Right lobe of liver (tissue), 6 donors: Measurements from ENCODE around the gene PLAC1. TPM values are rescaled to one million over a fixed set of nuclear protein-coding genes. Genes with fewer than 3 reads are reported as not detected.

ENCODE experiments used
- ATAC-seq, 4 donors: fragments of 200-7000 bp; cut with Tn5 transposase; one replicate each; pipeline ENCODE4 v1.9.1; 2020; ENCODE audit warnings: mild to moderate bottlenecking in 4 of 4, moderate library complexity in 4 of 4
- DNase-seq, 3 donors: peaks; one replicate each; pipeline ENCODE4 v3.0.0-alpha.2; 2020
- H3K27ac ChIP-seq, 3 donors: fragments of 200-600 bp; one replicate each; pipeline ENCODE4 v1.8.0; 2022
- H3K27me3 ChIP-seq, 2 donors: fragments of 200-600 bp; one replicate each; pipeline ENCODE4 v1.8.0; 2022
- H3K36me3 ChIP-seq, 4 donors: fragments of 200-600 bp; sonication (generic) in 1 of 4; one replicate each; pipeline versions ENCODE4 v1.5.1 to v1.8.0; 2017 to 2022; ENCODE audit warnings: control low read depth in 1 of 4
- H3K4me1 ChIP-seq, 4 donors: fragments of 200-600 bp; sonication (generic) in 1 of 4; one replicate each; pipeline versions ENCODE4 v1.5.1 to v1.8.0; 2017 to 2022; ENCODE audit warnings: control low read depth in 1 of 4
- H3K4me3 ChIP-seq, 3 donors: fragments of 200-600 bp; one replicate each; pipeline ENCODE4 v1.8.0; 2022
- H3K9me3 ChIP-seq, 4 donors: fragments of 200-600 bp; sonication (generic) in 1 of 4; one replicate each; pipeline versions ENCODE4 v1.5.1 to v1.8.0; 2017 to 2022; ENCODE audit warnings: control low read depth in 1 of 4
- POLR2A ChIP-seq: fragments of 450-650 bp; IDR thresholded peaks from one replicate; pipeline ENCODE4 v1.6.1; 2017; ENCODE audit warnings: antibody characterized with exemption, mild to moderate bottlenecking
- WGBS: methylation state at CpG from one replicate; pipeline ENCODE4 v1.1.6; 2018; ENCODE audit warnings: low coverage, low lambda C conversion rate; ENCODE audit not compliant: insufficient coverage; ENCODE audit errors: missing lambda C conversion rate; 5-methylcytosine and 5-hydroxymethylcytosine counted together
- intact Hi-C, 2 donors: fragments of 100-400 bp; cut with DNase I; formaldehyde crosslinking; loops; one replicate each; pipeline versions ENCODE4 v1.11.2 to v1.14.1; 2022
- total RNA-seq, 6 experiments: library from RNA; depleted of rRNA in 2 of 6; stranded (reverse); fragments of >200 nt in 2 of 6; fragmentation: NEBNext Ultra II Directional in 3 of 6; extraction: Animal tissue kit (Norgen Biotek cat#: 25700) in 3 of 6; gene quantifications; one replicate each; pipeline versions ENCODE4 v1.1.0 to v1.2.4, GENCODE V29; 2016 to 2023
- TF ChIP-seq, protein P1 (sequence below), 4 donors: fragments of 200-600 bp in 3 of 4; fragments of 450-650 bp in 1 of 4; IDR thresholded peaks; one replicate each; pipeline versions ENCODE4 v1.5.1 to v1.8.0; 2016 to 2022; ENCODE audit warnings: antibody characterized with exemption in 4 of 4, mild to moderate bottlenecking in 2 of 4
- donor health status: DM: no; HTN: yes; CAD: no.
- donor health status: DM: no; HTN: no; CAD: no.
- donor health status: DM: no; HTN: no; CAD: no.
- donor health status: DM: no; HTN: yes; CAD: no.
- donor health status: DM: no; HTN: yes; CAD: no.

Gene PLAC1
- total RNA-seq, 6 experiments from 2014 or later = not detected

DNA sequence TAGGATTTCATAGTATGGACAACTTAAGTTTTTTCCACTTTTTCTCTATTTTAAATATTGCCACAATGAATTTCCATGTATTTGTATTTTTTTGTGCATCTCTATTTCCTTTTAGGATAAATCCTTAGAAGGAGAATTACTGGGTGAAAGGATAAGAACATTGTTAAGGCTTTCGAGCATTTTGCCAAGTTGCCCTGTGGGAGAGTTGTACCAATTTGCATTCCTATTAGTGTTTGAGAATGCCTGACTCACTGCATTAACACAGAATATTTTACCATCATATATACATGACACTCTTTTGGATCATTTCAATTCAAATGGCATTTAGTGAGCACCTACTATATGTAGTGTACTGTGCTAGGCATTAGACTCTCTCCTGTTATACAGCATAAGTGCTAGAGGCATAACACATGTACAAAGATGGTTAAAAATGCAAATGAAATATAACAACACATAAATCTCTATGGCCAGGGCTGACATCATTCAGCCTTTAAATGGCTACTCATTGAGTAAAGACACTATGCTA is 57.0 kb downstream of the PLAC1 start:
- TF ChIP-seq, protein P1, sequence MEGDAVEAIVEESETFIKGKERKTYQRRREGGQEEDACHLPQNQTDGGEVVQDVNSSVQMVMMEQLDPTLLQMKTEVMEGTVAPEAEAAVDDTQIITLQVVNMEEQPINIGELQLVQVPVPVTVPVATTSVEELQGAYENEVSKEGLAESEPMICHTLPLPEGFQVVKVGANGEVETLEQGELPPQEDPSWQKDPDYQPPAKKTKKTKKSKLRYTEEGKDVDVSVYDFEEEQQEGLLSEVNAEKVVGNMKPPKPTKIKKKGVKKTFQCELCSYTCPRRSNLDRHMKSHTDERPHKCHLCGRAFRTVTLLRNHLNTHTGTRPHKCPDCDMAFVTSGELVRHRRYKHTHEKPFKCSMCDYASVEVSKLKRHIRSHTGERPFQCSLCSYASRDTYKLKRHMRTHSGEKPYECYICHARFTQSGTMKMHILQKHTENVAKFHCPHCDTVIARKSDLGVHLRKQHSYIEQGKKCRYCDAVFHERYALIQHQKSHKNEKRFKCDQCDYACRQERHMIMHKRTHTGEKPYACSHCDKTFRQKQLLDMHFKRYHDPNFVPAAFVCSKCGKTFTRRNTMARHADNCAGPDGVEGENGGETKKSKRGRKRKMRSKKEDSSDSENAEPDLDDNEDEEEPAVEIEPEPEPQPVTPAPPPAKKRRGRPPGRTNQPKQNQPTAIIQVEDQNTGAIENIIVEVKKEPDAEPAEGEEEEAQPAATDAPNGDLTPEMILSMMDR (IDR thresholded peaks at IDR 0.05) = no peak
- no peak for TF ChIP-seq POLR2A
- no peaks in the 10 kb centered on the region for H3K4me1 ChIP-seq
- H3K27ac ChIP-seq = no peak overlapping the region
- DNase-seq = no peak
- intact Hi-C loops = no loop called here
- no peak overlapping the region for H3K4me3 ChIP-seq
- 70% methylated on average over 1 of the region's 1 CpG for WGBS
- no peak for ATAC-seq
- no peaks in the 10 kb centered on the region for H3K36me3 ChIP-seq
- no peaks in the 10 kb centered on the region for H3K27me3 ChIP-seq
- H3K9me3 ChIP-seq = no peaks in the 10 kb centered on the region

- Histone ChIP-seq H3K9me3 (no peaks in the 10 kb centered on the region), H3K4me1 (no peaks in the 10 kb centered on the region), H3K27me3 (no peaks in the 10 kb centered on the region), H3K36me3 (no peaks in the 10 kb centered on the region), H3K27ac (no peak overlapping the region), H3K4me3 (no peak overlapping the region)
- 19% methylated on average over 2 of the region's 2 CpGs for WGBS
- ATAC-seq (no peak), DNase-seq (no peak)
- intact Hi-C loops = no loop called here
- no peak for TF ChIP-seq POLR2A
- TF ChIP-seq, protein P1 (IDR thresholded peaks at IDR 0.05) = no peak
Observed at GRCh38 chrX:134600714-134601113, 57.6 kb downstream of the PLAC1 start.

GRCh38 chrX:134599184-134599914 is 58.9 kb downstream of the PLAC1 start:
- TF ChIP-seq, protein P1 (IDR thresholded peaks at IDR 0.05) = no peak
- TF ChIP-seq POLR2A = no peak
- H3K9me3 ChIP-seq = no peaks in the 10 kb centered on the region
- no peaks in the 10 kb centered on the region for H3K36me3 ChIP-seq
- WGBS = 36% methylated on average over 5 of the region's 5 CpGs
- no peak for ATAC-seq
- H3K4me1 ChIP-seq = no peaks in the 10 kb centered on the region
- no peak overlapping the region for H3K4me3 ChIP-seq
- no peaks in the 10 kb centered on the region for H3K27me3 ChIP-seq
- intact Hi-C loops = no loop called here
- no peak for DNase-seq
- no peak overlapping the region for H3K27ac ChIP-seq

DNA sequence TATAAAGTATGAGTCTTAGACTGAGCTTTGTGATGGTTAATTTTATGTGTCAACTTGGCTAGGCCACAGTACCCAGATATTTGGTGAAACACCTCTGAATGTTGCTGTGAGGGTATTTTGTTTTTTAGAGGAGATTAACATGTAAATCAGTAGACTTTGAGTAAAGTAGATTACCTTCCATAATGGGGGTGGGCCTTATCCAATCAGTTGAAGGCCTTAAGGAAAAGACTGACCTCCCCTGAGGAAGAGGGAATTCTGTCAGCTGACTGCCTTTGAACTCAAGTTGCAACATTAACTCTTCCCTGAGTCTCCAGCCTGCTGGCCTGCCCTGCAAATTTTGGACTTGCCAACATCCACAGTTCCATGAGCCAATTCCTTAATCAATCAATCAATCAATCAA is 66.0 kb downstream of the PLAC1 start:
- TF ChIP-seq, protein P1 (IDR thresholded peaks at IDR 0.05) = no peak
- TF ChIP-seq POLR2A = no peak
- H3K9me3 ChIP-seq = no peaks in the 10 kb centered on the region
- H3K4me1 ChIP-seq = no peaks in the 10 kb centered on the region
- no peak for DNase-seq
- no peaks in the 10 kb centered on the region for H3K27me3 ChIP-seq
- intact Hi-C loops = no loop called here
- no peaks in the 10 kb centered on the region for H3K36me3 ChIP-seq
- no peak overlapping the region for H3K4me3 ChIP-seq
- no peak for ATAC-seq
- no peak overlapping the region for H3K27ac ChIP-seq
